K562 (cell line): ENCODE data around the gene CPTP. TPM values are rescaled to one million over a fixed set of nuclear protein-coding genes. Genes with fewer than 3 reads are reported as not detected.

Experiments
- CBX1 ChIP-seq: sonication (generic); IDR thresholded peaks from 2 replicates; pipeline ENCODE4 v1.6.1; 2016; ENCODE audit warnings: antibody characterized with exemption, low read depth, mild to moderate bottlenecking
- CTBP1 ChIP-seq: fragments of 450-650 bp; IDR thresholded peaks from 2 replicates; pipeline ENCODE4 v1.6.1; 2016; ENCODE audit warnings: borderline replicate concordance
- DPF2 ChIP-seq: fragments of 450-650 bp; IDR thresholded peaks from 2 replicates; pipeline ENCODE4 v1.6.1; 2016
- ETS2 ChIP-seq: IDR thresholded peaks from 2 replicates; pipeline ENCODE4 v1.6.1; 2016; ENCODE audit warnings: borderline replicate concordance, missing genetic modification characterization, mild to moderate bottlenecking, moderate library complexity, missing compliant biosample characterization; ENCODE audit not compliant: poor library complexity, severe bottlenecking
- FIP1L1 ChIP-seq: fragments of 200-400 bp; formaldehyde crosslinking; IDR thresholded peaks from 2 replicates; pipeline ENCODE4 v1.6.1; 2018; ENCODE audit warnings: mild to moderate bottlenecking, low read depth, low read length; ENCODE audit not compliant: poor library complexity, severe bottlenecking
- HCFC1 ChIP-seq: IDR thresholded peaks from 2 replicates; pipeline ENCODE4 v1.6.1; 2012; ENCODE audit warnings: low read depth, low read length, improper control_type of control experiment
- HDAC6 ChIP-seq: IDR thresholded peaks from 2 replicates; pipeline ENCODE4 v1.6.1; 2012; ENCODE audit warnings: low read depth, mild to moderate bottlenecking, control low read depth, inconsistent platforms, low read length, moderate library complexity
- HDGF ChIP-seq: fragments of 450-650 bp; IDR thresholded peaks from 2 replicates; pipeline ENCODE4 v1.6.1; 2016
- HSF4 ChIP-seq: fragments of 250-450 bp; sonication (Bioruptor Pico); IDR thresholded peaks from 2 replicates; pipeline ENCODE4 v2.1.2; 2022; ENCODE audit warnings: mild to moderate bottlenecking, moderate library complexity, borderline replicate concordance
- MED1 ChIP-seq: sonication (generic); formaldehyde crosslinking; IDR thresholded peaks from 2 replicates; pipeline ENCODE4 v1.8.1; 2023; ENCODE audit warnings: missing genetic modification reagents, borderline replicate concordance
- SIRT6 ChIP-seq: IDR thresholded peaks from one replicate; pipeline ENCODE4 v1.6.1; 2012; ENCODE audit warnings: low read depth, mild to moderate bottlenecking, control low read depth, inconsistent platforms, low read length, moderate library complexity
- SRF ChIP-seq, 2 experiments: fragments of 250-450, 450-650 bp in 1 of 2; sonication (Bioruptor Pico) in 1 of 2; sonication (generic) in 1 of 2; formaldehyde crosslinking; IDR thresholded peaks; 2 replicates each; pipeline versions ENCODE4 v1.5.0 to v1.5.1; 2020 to 2022; ENCODE audit warnings: mild to moderate bottlenecking in 1 of 2, missing genetic modification reagents in 1 of 2
- THRAP3 ChIP-seq: fragments of 450-650 bp; IDR thresholded peaks from 2 replicates; pipeline ENCODE4 v1.6.1; 2016; ENCODE audit warnings: mild to moderate bottlenecking, inconsistent platforms, borderline replicate concordance
- XRCC3 ChIP-seq: fragments of 450-650 bp; IDR thresholded peaks from 2 replicates; pipeline ENCODE4 v1.6.1; 2017; ENCODE audit warnings: mild to moderate bottlenecking, moderate library complexity
- ZBED1 ChIP-seq: IDR thresholded peaks from 2 replicates; pipeline ENCODE4 v1.6.1; 2014
- ZNF511 ChIP-seq: sonication (generic); formaldehyde crosslinking; IDR thresholded peaks from 2 replicates; pipeline ENCODE4 v1.8.0; 2022; ENCODE audit warnings: mild to moderate bottlenecking, missing genetic modification reagents
- polyA plus RNA-seq, 8 experiments: library from polyadenylated mRNA; depleted of rRNA in 4 of 8; stranded (reverse) in 5 of 8; unstranded in 3 of 8; fragments of >200 nt; fragmentation: Nextera tagmentation in 2 of 8; fragmentation: Illumina TruSeq in 1 of 8; extraction: Ambion mirVana in 2 of 8; extraction: Trizol in 1 of 8; gene quantifications; 2 replicates each; pipeline versions ENCODE4 v1.2.1 to v1.2.3, GENCODE V29; 2011 to 2014; ENCODE audit warnings: inconsistent platforms in 1 of 8, missing spikeins in 1 of 8
- total RNA-seq, 7 experiments: library from RNA; depleted of rRNA in 6 of 7; stranded (reverse); fragments of >200 nt in 6 of 7; fragmentation: Illumina TruSeq in 2 of 7; extraction: Trizol in 2 of 7; gene quantifications; 2 replicates each; pipeline versions ENCODE4 v1.2.1 to v1.2.3, GENCODE V29; 2011 to 2021; ENCODE audit warnings: low replicate concordance in 1 of 7
- TF ChIP-seq, protein P1 (sequence below): fragments of 450-650 bp; IDR thresholded peaks from 2 replicates; pipeline ENCODE4 v1.6.1; 2016; ENCODE audit warnings: mild to moderate bottlenecking, moderate library complexity

CPTP gene
- total and polyA plus RNA-seq, 9 of the 15 experiments (the other 6 are each of a cell fraction or from before 2014, with no cell fraction given), result 0.11 to 25.8 (median 3.5) TPM

DNA sequence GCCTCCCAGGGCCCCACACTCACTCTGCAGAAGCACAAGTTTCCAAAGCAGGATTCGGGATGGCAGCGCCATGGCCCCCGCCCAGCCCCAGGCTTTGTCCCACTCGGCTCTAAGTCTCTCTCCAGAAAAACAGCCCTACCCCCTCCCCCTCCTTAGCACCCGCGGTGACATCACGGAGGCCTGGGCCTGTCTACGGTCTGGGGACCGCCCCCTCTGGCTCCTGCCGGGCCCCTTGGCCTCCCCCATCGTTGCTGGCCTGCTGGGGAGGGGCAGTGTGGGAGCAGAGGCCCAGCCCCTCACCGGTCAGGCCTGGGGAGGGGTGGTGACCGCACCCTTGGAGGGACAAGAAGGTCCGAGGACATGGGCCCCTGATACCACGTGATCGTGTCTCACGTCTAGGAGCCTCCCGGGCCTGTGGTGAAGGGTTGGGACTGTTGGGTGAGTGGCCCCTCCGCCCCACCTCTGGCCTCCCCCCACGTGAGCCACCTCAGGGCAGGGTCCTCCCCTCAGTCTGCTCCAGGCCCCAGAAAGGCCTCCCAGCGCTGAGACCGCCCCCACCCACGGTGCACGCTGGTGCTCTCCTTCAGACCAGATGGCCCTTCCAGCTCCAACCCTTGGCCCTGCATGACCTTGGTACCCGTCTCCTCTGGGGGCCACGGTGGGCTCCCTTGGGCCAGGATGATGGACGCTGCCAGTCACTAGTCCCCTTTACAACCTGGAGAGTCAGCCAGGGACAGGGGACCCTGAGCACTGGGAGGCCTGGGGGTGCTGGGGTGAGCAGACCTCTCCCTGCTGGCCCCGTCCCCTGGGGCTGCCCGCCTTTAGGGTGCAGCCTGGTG is 34.0 kb downstream of the CPTP start, which contains the start of gene MXRA8 (continued):
- peak; percentile 56; the same call in 1 of the 2 replicates for TF ChIP-seq CTBP1
- TF ChIP-seq HDAC6, result no peak
- TF ChIP-seq XRCC3, result no peak
- no peak for TF ChIP-seq MED1
- TF ChIP-seq HDGF, result peak; percentile 29; the same call in 1 of the 2 replicates
- TF ChIP-seq CBX1, result no peak
- TF ChIP-seq FIP1L1, result peak; percentile 53
- TF ChIP-seq, protein P1, sequence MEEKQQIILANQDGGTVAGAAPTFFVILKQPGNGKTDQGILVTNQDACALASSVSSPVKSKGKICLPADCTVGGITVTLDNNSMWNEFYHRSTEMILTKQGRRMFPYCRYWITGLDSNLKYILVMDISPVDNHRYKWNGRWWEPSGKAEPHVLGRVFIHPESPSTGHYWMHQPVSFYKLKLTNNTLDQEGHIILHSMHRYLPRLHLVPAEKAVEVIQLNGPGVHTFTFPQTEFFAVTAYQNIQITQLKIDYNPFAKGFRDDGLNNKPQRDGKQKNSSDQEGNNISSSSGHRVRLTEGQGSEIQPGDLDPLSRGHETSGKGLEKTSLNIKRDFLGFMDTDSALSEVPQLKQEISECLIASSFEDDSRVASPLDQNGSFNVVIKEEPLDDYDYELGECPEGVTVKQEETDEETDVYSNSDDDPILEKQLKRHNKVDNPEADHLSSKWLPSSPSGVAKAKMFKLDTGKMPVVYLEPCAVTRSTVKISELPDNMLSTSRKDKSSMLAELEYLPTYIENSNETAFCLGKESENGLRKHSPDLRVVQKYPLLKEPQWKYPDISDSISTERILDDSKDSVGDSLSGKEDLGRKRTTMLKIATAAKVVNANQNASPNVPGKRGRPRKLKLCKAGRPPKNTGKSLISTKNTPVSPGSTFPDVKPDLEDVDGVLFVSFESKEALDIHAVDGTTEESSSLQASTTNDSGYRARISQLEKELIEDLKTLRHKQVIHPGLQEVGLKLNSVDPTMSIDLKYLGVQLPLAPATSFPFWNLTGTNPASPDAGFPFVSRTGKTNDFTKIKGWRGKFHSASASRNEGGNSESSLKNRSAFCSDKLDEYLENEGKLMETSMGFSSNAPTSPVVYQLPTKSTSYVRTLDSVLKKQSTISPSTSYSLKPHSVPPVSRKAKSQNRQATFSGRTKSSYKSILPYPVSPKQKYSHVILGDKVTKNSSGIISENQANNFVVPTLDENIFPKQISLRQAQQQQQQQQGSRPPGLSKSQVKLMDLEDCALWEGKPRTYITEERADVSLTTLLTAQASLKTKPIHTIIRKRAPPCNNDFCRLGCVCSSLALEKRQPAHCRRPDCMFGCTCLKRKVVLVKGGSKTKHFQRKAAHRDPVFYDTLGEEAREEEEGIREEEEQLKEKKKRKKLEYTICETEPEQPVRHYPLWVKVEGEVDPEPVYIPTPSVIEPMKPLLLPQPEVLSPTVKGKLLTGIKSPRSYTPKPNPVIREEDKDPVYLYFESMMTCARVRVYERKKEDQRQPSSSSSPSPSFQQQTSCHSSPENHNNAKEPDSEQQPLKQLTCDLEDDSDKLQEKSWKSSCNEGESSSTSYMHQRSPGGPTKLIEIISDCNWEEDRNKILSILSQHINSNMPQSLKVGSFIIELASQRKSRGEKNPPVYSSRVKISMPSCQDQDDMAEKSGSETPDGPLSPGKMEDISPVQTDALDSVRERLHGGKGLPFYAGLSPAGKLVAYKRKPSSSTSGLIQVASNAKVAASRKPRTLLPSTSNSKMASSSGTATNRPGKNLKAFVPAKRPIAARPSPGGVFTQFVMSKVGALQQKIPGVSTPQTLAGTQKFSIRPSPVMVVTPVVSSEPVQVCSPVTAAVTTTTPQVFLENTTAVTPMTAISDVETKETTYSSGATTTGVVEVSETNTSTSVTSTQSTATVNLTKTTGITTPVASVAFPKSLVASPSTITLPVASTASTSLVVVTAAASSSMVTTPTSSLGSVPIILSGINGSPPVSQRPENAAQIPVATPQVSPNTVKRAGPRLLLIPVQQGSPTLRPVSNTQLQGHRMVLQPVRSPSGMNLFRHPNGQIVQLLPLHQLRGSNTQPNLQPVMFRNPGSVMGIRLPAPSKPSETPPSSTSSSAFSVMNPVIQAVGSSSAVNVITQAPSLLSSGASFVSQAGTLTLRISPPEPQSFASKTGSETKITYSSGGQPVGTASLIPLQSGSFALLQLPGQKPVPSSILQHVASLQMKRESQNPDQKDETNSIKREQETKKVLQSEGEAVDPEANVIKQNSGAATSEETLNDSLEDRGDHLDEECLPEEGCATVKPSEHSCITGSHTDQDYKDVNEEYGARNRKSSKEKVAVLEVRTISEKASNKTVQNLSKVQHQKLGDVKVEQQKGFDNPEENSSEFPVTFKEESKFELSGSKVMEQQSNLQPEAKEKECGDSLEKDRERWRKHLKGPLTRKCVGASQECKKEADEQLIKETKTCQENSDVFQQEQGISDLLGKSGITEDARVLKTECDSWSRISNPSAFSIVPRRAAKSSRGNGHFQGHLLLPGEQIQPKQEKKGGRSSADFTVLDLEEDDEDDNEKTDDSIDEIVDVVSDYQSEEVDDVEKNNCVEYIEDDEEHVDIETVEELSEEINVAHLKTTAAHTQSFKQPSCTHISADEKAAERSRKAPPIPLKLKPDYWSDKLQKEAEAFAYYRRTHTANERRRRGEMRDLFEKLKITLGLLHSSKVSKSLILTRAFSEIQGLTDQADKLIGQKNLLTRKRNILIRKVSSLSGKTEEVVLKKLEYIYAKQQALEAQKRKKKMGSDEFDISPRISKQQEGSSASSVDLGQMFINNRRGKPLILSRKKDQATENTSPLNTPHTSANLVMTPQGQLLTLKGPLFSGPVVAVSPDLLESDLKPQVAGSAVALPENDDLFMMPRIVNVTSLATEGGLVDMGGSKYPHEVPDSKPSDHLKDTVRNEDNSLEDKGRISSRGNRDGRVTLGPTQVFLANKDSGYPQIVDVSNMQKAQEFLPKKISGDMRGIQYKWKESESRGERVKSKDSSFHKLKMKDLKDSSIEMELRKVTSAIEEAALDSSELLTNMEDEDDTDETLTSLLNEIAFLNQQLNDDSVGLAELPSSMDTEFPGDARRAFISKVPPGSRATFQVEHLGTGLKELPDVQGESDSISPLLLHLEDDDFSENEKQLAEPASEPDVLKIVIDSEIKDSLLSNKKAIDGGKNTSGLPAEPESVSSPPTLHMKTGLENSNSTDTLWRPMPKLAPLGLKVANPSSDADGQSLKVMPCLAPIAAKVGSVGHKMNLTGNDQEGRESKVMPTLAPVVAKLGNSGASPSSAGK, result peak; percentile 78
- TF ChIP-seq ZNF511 (CRISPR knock-in tag), result 0 out of 2 replicates have a peak, but pooled peaks have one; percentile 20
- TF ChIP-seq DPF2, result peak; percentile 64
- no peak for TF ChIP-seq SRF (CRISPR knock-in tag; IDR thresholded peaks at IDR 0.05)
- no peak for TF ChIP-seq ETS2 (tag)
- TF ChIP-seq SIRT6, result no peak
- TF ChIP-seq HSF4 (CRISPR knock-in tag), result no peak
- TF ChIP-seq THRAP3, result no peak
- no peak for TF ChIP-seq ZBED1
- peak; percentile 53; the same call in 1 of the 2 replicates for TF ChIP-seq HCFC1
